Measurements from ENCODE around the gene CNTFR.

CNTFR gene

GRCh38 chr9:34554211-34555001, 35.1 kb downstream of the CNTFR start:
- H3K9me3 ChIP-seq (ENCODE audit: control insufficient read depth, insufficient read depth, low read length), result no peaks in the 10 kb centered on the region
- no peak overlapping the region for H3K4me3 ChIP-seq (ENCODE audit: low read depth, low read length)
- H3K27me3 ChIP-seq (ENCODE audit: control insufficient read depth, insufficient read depth, low read length), result no peaks in the 10 kb centered on the region
- peaks cover 13% of the 10 kb centered on the region for H3K4me1 ChIP-seq (ENCODE audit: control insufficient read depth, insufficient read depth, low read length)
- no peaks in the 10 kb centered on the region for H3K36me3 ChIP-seq (ENCODE audit: control insufficient read depth, insufficient read depth, low read length)
- no peak overlapping the region for H3K9ac ChIP-seq (ENCODE audit: low read depth, low read length)

- no peaks in the 10 kb centered on the region for H3K27me3 ChIP-seq (ENCODE audit: control insufficient read depth, insufficient read depth, low read length)
- no peaks in the 10 kb centered on the region for H3K9me3 ChIP-seq (ENCODE audit: control insufficient read depth, insufficient read depth, low read length)
- no peak overlapping the region for H3K4me3 ChIP-seq (ENCODE audit: low read depth, low read length)
- no peaks in the 10 kb centered on the region for H3K36me3 ChIP-seq (ENCODE audit: control insufficient read depth, insufficient read depth, low read length)
- no peak overlapping the region for H3K9ac ChIP-seq (ENCODE audit: low read depth, low read length)
- H3K4me1 ChIP-seq (ENCODE audit: control insufficient read depth, insufficient read depth, low read length), result peaks cover 13% of the 10 kb centered on the region
Observed at GRCh38 chr9:34553511-34554021, 36.0 kb downstream of the CNTFR start.

DNA sequence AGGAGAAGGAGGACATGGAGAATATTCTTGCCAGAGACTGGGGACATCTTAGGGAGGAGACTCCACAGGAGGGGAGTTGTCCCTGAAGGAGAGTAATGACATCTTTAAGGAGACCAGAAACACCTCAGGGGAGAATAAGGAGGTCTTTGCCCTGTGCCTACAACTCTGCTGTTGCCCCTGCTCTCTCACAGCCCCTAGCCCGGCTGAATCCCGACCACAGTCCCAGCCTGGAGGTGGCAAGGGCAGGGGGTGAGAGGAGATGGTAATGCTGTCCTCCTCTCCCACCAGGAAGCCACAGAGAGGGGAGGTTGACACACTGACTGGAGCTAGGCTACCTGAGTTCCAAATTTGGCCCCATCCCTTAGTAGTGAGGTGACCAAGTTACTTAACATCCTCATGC, 36.5 kb downstream of the CNTFR start:
- no peak overlapping the region for H3K9ac ChIP-seq (ENCODE audit: low read depth, low read length)
- H3K36me3 ChIP-seq (ENCODE audit: control insufficient read depth, insufficient read depth, low read length), result no peaks in the 10 kb centered on the region
- H3K9me3 ChIP-seq (ENCODE audit: control insufficient read depth, insufficient read depth, low read length), result no peaks in the 10 kb centered on the region
- peaks cover 3% of the 10 kb centered on the region for H3K27me3 ChIP-seq (ENCODE audit: control insufficient read depth, insufficient read depth, low read length)
- no peak overlapping the region for H3K4me3 ChIP-seq (ENCODE audit: low read depth, low read length)
- peaks cover 13% of the 10 kb centered on the region for H3K4me1 ChIP-seq (ENCODE audit: control insufficient read depth, insufficient read depth, low read length)

GRCh38 chr9:34552606-34552981, 36.9 kb downstream of the CNTFR start:
- Histone ChIP-seq H3K9ac (ENCODE audit: low read depth, low read length) (no peak overlapping the region), H3K27me3 (ENCODE audit: control insufficient read depth, insufficient read depth, low read length) (peaks cover 3% of the 10 kb centered on the region), H3K4me3 (ENCODE audit: low read depth, low read length) (no peak overlapping the region), H3K36me3 (ENCODE audit: control insufficient read depth, insufficient read depth, low read length) (no peaks in the 10 kb centered on the region), H3K9me3 (ENCODE audit: control insufficient read depth, insufficient read depth, low read length) (no peaks in the 10 kb centered on the region), H3K4me1 (ENCODE audit: control insufficient read depth, insufficient read depth, low read length) (peaks cover 13% of the 10 kb centered on the region)

- H3K36me3 ChIP-seq (ENCODE audit: control insufficient read depth, insufficient read depth, low read length), result no peaks in the 10 kb centered on the region
- H3K4me1 ChIP-seq (ENCODE audit: control insufficient read depth, insufficient read depth, low read length), result peaks cover 13% of the 10 kb centered on the region
- H3K9ac ChIP-seq (ENCODE audit: low read depth, low read length), result no peak overlapping the region
- H3K4me3 ChIP-seq (ENCODE audit: low read depth, low read length), result no peak overlapping the region
- H3K27me3 ChIP-seq (ENCODE audit: control insufficient read depth, insufficient read depth, low read length), result peaks cover 3% of the 10 kb centered on the region
- no peaks in the 10 kb centered on the region for H3K9me3 ChIP-seq (ENCODE audit: control insufficient read depth, insufficient read depth, low read length)
Observed at GRCh38 chr9:34551751-34552605, 37.5 kb downstream of the CNTFR start.

GRCh38 chr9:34550681-34551270, 38.7 kb downstream of the CNTFR start:
- Histone ChIP-seq H3K9ac (ENCODE audit: low read depth, low read length) (no peak overlapping the region), H3K4me1 (ENCODE audit: control insufficient read depth, insufficient read depth, low read length) (peaks cover 13% of the 10 kb centered on the region), H3K9me3 (ENCODE audit: control insufficient read depth, insufficient read depth, low read length) (no peaks in the 10 kb centered on the region), H3K27me3 (ENCODE audit: control insufficient read depth, insufficient read depth, low read length) (peaks cover 3% of the 10 kb centered on the region), H3K36me3 (ENCODE audit: control insufficient read depth, insufficient read depth, low read length) (no peaks in the 10 kb centered on the region), H3K4me3 (ENCODE audit: low read depth, low read length) (no peak overlapping the region)

GRCh38 chr9:34550016-34550680, 39.4 kb downstream of the CNTFR start:
- H3K9ac ChIP-seq (ENCODE audit: low read depth, low read length), result no peak overlapping the region
- peaks cover 8% of the 10 kb centered on the region for H3K4me1 ChIP-seq (ENCODE audit: control insufficient read depth, insufficient read depth, low read length)
- no peak overlapping the region for H3K4me3 ChIP-seq (ENCODE audit: low read depth, low read length)
- H3K27me3 ChIP-seq (ENCODE audit: control insufficient read depth, insufficient read depth, low read length), result peaks cover 3% of the 10 kb centered on the region
- no peaks in the 10 kb centered on the region for H3K36me3 ChIP-seq (ENCODE audit: control insufficient read depth, insufficient read depth, low read length)
- H3K9me3 ChIP-seq (ENCODE audit: control insufficient read depth, insufficient read depth, low read length), result no peaks in the 10 kb centered on the region

GRCh38 chr9:34549407-34549732, 40.2 kb downstream of the CNTFR start:
- Histone ChIP-seq H3K9me3 (ENCODE audit: control insufficient read depth, insufficient read depth, low read length) (no peaks in the 10 kb centered on the region), H3K27me3 (ENCODE audit: control insufficient read depth, insufficient read depth, low read length) (peaks cover 3% of the 10 kb centered on the region), H3K4me3 (ENCODE audit: low read depth, low read length) (no peak overlapping the region), H3K9ac (ENCODE audit: low read depth, low read length) (no peak overlapping the region), H3K4me1 (ENCODE audit: control insufficient read depth, insufficient read depth, low read length) (peaks cover 2% of the 10 kb centered on the region), H3K36me3 (ENCODE audit: control insufficient read depth, insufficient read depth, low read length) (no peaks in the 10 kb centered on the region)

GRCh38 chr9:34547960-34548611, 41.4 kb downstream of the CNTFR start:
- Histone ChIP-seq H3K4me3 (ENCODE audit: low read depth, low read length) (no peak overlapping the region), H3K36me3 (ENCODE audit: control insufficient read depth, insufficient read depth, low read length) (no peaks in the 10 kb centered on the region), H3K27me3 (ENCODE audit: control insufficient read depth, insufficient read depth, low read length) (peaks cover 3% of the 10 kb centered on the region), H3K4me1 (ENCODE audit: control insufficient read depth, insufficient read depth, low read length) (no peaks in the 10 kb centered on the region), H3K9ac (ENCODE audit: low read depth, low read length) (no peak overlapping the region), H3K9me3 (ENCODE audit: control insufficient read depth, insufficient read depth, low read length) (no peaks in the 10 kb centered on the region)

DNA sequence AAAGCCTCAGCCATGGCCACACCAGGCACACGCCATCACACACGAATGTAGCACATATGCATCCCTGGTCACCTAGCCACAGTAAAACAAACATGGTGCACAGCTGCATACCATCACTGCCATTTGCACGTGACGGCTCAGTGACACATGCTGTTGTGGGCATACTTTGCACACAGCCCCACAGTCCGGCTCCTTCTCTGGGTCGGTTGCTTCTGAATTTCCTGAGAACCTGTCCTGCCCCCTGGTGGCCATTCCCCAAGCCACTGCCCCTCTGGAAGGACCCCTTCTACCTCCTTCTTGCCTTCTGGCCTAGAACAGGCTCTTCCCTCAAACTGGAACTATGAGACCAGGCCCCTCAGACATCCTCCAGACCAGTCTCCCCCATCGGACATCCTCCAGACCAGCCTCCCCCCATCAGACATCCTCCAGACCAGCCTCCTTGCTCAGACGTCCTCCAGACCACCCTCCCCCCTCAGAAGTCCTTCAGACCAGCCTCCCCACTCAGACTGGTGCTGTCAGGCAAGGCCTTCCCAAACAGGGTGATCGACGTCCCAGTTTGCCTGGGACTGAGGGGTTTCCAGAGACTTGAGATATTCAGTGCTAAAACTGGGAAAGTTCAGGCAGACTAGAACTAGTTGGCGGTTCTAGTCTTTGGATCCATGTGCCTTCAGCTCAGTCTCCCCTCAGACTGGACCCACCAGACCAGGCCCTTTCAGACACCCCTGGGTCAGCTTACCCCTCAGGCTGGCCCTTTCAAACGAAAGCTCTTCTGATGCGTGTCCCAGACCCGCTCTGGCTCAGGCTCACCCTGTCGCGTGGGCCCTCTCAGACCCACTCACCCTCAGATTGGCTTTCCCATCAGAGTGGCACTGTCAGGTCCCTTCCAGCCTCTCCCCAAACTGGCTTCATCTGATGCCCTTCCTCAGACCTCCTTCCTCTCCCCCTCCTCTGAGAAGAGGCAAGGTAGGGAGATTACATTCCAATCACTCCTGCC, 42.4 kb downstream of the CNTFR start:
- H3K9ac ChIP-seq (ENCODE audit: low read depth, low read length), result no peak overlapping the region
- H3K36me3 ChIP-seq (ENCODE audit: control insufficient read depth, insufficient read depth, low read length), result no peaks in the 10 kb centered on the region
- H3K4me3 ChIP-seq (ENCODE audit: low read depth, low read length), result no peak overlapping the region
- peaks cover 3% of the 10 kb centered on the region for H3K27me3 ChIP-seq (ENCODE audit: control insufficient read depth, insufficient read depth, low read length)
- H3K9me3 ChIP-seq (ENCODE audit: control insufficient read depth, insufficient read depth, low read length), result no peaks in the 10 kb centered on the region
- H3K4me1 ChIP-seq (ENCODE audit: control insufficient read depth, insufficient read depth, low read length), result no peaks in the 10 kb centered on the region
